ENCODE measurements around the gene ELAVL2.

DNA sequence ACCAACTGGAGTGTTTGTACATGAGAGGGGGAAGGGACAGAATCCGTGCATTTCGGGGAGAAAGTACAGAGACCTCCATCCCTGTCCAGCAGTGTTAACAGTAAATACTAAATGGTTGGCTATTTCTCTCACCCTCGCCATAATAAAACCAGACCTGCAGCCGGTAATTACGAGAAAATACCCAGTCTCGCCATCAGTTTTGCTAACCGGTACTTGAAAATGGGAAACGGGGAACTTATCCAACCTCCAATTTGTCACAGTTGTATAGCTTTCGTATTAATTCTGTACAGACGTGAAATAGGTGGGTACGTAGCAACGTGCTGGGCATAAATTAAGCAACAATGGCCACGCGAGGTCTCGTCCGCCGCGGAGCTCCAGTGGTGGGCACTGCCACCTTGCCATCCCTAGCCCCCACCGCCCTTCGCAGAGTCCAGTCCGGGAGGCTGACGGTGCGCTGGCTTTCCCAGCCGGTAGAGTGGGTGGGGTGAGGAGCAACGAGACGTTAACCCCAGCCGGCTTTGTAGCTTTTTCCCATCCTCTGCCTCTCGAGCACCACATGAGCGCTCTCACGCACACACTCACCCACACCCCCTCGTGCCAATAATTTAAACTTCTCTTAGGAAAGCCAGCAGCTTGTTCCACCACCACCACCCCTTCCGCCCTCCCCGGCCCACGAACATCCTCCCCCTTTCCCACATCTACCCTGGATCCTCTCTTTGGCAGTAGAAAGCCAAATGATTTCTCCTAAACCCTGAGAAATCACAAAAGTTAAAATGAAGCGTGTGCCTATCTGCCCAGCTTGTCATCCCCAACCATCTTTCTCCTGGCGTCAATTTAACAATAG, 1.8 kb downstream of the ELAVL2 start:
- TF ChIP-seq, protein P1, sequence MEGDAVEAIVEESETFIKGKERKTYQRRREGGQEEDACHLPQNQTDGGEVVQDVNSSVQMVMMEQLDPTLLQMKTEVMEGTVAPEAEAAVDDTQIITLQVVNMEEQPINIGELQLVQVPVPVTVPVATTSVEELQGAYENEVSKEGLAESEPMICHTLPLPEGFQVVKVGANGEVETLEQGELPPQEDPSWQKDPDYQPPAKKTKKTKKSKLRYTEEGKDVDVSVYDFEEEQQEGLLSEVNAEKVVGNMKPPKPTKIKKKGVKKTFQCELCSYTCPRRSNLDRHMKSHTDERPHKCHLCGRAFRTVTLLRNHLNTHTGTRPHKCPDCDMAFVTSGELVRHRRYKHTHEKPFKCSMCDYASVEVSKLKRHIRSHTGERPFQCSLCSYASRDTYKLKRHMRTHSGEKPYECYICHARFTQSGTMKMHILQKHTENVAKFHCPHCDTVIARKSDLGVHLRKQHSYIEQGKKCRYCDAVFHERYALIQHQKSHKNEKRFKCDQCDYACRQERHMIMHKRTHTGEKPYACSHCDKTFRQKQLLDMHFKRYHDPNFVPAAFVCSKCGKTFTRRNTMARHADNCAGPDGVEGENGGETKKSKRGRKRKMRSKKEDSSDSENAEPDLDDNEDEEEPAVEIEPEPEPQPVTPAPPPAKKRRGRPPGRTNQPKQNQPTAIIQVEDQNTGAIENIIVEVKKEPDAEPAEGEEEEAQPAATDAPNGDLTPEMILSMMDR (IDR thresholded peaks at IDR 0.05; ENCODE audit: low read length) = no peak
- TF ChIP-seq EZH2 (IDR thresholded peaks at IDR 0.05; ENCODE audit: borderline replicate concordance, low read length) = no peak
